HFFc6 (cell line): ENCODE results near the gene CYTH4. TPM values are rescaled to one million over a fixed set of nuclear protein-coding genes. Genes with fewer than 3 reads are reported as not detected.

Experiments used
- DNase-seq: peaks from one replicate; pipeline ENCODE4 v3.0.0-alpha.2; 2018
- H3K27ac Mint-ChIP-seq: 2 replicates; pipeline ENCODE4 v1.8.0; 2020; ENCODE audit warnings: mild to moderate bottlenecking, mixed read lengths
- H3K27me3 Mint-ChIP-seq: 2 replicates; pipeline ENCODE4 v1.8.0; 2021; ENCODE audit warnings: mild to moderate bottlenecking, moderate library complexity, mixed read lengths; ENCODE audit not compliant: insufficient read depth
- H3K36me3 Mint-ChIP-seq: 2 replicates; pipeline ENCODE4 v1.8.0; 2021; ENCODE audit warnings: low read depth, mixed read lengths
- H3K4me1 Mint-ChIP-seq: 2 replicates; pipeline ENCODE4 v1.8.0; 2020; ENCODE audit warnings: low read depth, mixed read lengths
- H3K4me3 Mint-ChIP-seq: 2 replicates; pipeline ENCODE4 v1.8.0; 2020; ENCODE audit warnings: mild to moderate bottlenecking, moderate library complexity, mixed read lengths
- H3K9me3 Mint-ChIP-seq: 2 replicates; pipeline ENCODE4 v1.8.0; 2020; ENCODE audit warnings: mild to moderate bottlenecking, mixed read lengths
- CTCF ChIP-seq: fragments of 200-600 bp; sonication (generic); IDR thresholded peaks from 2 replicates; pipeline ENCODE4 v1.5.0; 2021; ENCODE audit warnings: antibody characterized with exemption, mild to moderate bottlenecking
- total RNA-seq, 6 experiments: library from RNA; stranded (reverse); fragmentation: NEBNext Ultra II Directional; extraction: Animal tissue kit (Norgen Biotek cat#: 25700); gene quantifications; 2 replicates in 1 of 6; 3 replicates in 5 of 6; pipeline ENCODE4 v1.2.3, GENCODE V29; 2021

The CYTH4 gene
- total RNA-seq, 6 experiments from 2014 or later: 0.28 TPM; not detected in 5

- no peak for DNase-seq
- Mint-ChIP-seq H3K36me3 (no peaks in the 10 kb centered on the region), H3K9me3 (no peaks in the 10 kb centered on the region), H3K4me1 (peaks cover 41% of the 10 kb centered on the region), H3K27me3 (no peaks in the 10 kb centered on the region; the same call in 1 of the 2 replicates), H3K27ac (no peak overlapping the region), H3K4me3 (no peak overlapping the region)
- no peak for TF ChIP-seq CTCF
Measured at GRCh38 chr22:37270928-37271650, 11.2 kb upstream of the CYTH4 start.

- Mint-ChIP-seq H3K36me3 (no peaks in the 10 kb centered on the region), H3K4me3 (peak overlapping the region; percentile 76), H3K4me1 (peaks cover 39% of the 10 kb centered on the region), H3K27me3 (no peaks in the 10 kb centered on the region; the same call in 1 of the 2 replicates), H3K9me3 (no peaks in the 10 kb centered on the region), H3K27ac (peak overlapping the region; percentile 89)
- DNase-seq: peak; percentile 59
- TF ChIP-seq CTCF: no peak
Measured at GRCh38 chr22:37273126-37273845, 9.0 kb upstream of the CYTH4 start.

GRCh38 chr22:37273846-37274225 lies 8.5 kb upstream of the CYTH4 start:
- Mint-ChIP-seq H3K27me3 (no peaks in the 10 kb centered on the region; the same call in 1 of the 2 replicates), H3K9me3 (no peaks in the 10 kb centered on the region), H3K27ac (peak overlapping the region; percentile 89), H3K4me3 (no peak overlapping the region), H3K4me1 (peaks cover 42% of the 10 kb centered on the region), H3K36me3 (no peaks in the 10 kb centered on the region)
- no peak for DNase-seq
- no peak for TF ChIP-seq CTCF

- Mint-ChIP-seq H3K27ac (peak overlapping the region; percentile 40; the same call in 1 of the 2 replicates), H3K4me3 (no peak overlapping the region), H3K36me3 (no peaks in the 10 kb centered on the region), H3K27me3 (no peaks in the 10 kb centered on the region; the same call in none of the 2 replicates), H3K9me3 (no peaks in the 10 kb centered on the region), H3K4me1 (peaks cover 42% of the 10 kb centered on the region)
- TF ChIP-seq CTCF: no peak
- no peak for DNase-seq
Measured at GRCh38 chr22:37274380-37274862, 7.9 kb upstream of the CYTH4 start.

GRCh38 chr22:37275134-37275533 lies 7.2 kb upstream of the CYTH4 start:
- peaks cover 42% of the 10 kb centered on the region for H3K4me1 Mint-ChIP-seq
- H3K4me3 Mint-ChIP-seq: no peak overlapping the region
- H3K9me3 Mint-ChIP-seq: no peaks in the 10 kb centered on the region
- no peaks in the 10 kb centered on the region; the same call in none of the 2 replicates for H3K27me3 Mint-ChIP-seq
- no peaks in the 10 kb centered on the region for H3K36me3 Mint-ChIP-seq
- no peak for TF ChIP-seq CTCF
- H3K27ac Mint-ChIP-seq: no peak overlapping the region
- no peak for DNase-seq
